GM12878 (cell line): ENCODE measurements around the gene MALT1. TPM values are rescaled to one million over a fixed set of nuclear protein-coding genes. Genes with fewer than 3 reads are reported as not detected.

ENCODE experiments used
- ATF7 ChIP-seq: fragments of 450-650 bp; IDR thresholded peaks from 2 replicates; pipeline ENCODE4 v1.6.1; 2016; ENCODE audit warnings: low read depth, mild to moderate bottlenecking
- CHD2 ChIP-seq: IDR thresholded peaks from 2 replicates; pipeline ENCODE4 v1.6.1; 2011; ENCODE audit warnings: low read depth, low read length, improper control_type of control experiment, borderline replicate concordance
- EP300 ChIP-seq, 2 experiments: fragments of 150-350 bp in 1 of 2; IDR thresholded peaks; 2 replicates each; pipeline ENCODE4 v1.6.1; 2011 to 2012; ENCODE audit warnings: low read depth in 2 of 2, low read length in 2 of 2, borderline replicate concordance in 1 of 2, improper control_type of control experiment in 1 of 2, inconsistent platforms in 1 of 2; ENCODE audit not compliant: control insufficient read depth in 1 of 2
- ETV6 ChIP-seq, 2 experiments: fragments of 450-650 bp in 1 of 2; IDR thresholded peaks in 1 of 2; conservative IDR thresholded peaks in 1 of 2; 2 replicates each; pipeline ENCODE4 v1.6.1; 2014; ENCODE audit warnings: antibody characterized with exemption in 1 of 2, borderline replicate concordance in 1 of 2, low read depth in 1 of 2, mild to moderate bottlenecking in 1 of 2, moderate library complexity in 1 of 2
- EZH2 ChIP-seq: IDR thresholded peaks from 2 replicates; pipeline ENCODE4 v1.6.1; 2012; ENCODE audit warnings: low read depth, mild to moderate bottlenecking, control low read depth, inconsistent platforms, low read length, borderline replicate concordance; ENCODE audit not compliant: control insufficient read depth
- HCFC1 ChIP-seq: fragments of 150-350 bp; IDR thresholded peaks from 2 replicates; pipeline ENCODE4 v1.6.1; 2014; ENCODE audit warnings: low read length
- HDAC6 ChIP-seq: fragments of 200-600 bp; sonication (generic); IDR thresholded peaks from one replicate; pipeline ENCODE4 v1.8.0; 2017; ENCODE audit warnings: antibody characterized with exemption; ENCODE audit not compliant: unreplicated experiment
- IKZF1 ChIP-seq: fragments of 450-650 bp; conservative IDR thresholded peaks from 2 replicates; pipeline ENCODE4 v1.6.1; 2017; ENCODE audit warnings: antibody characterized with exemption, mild to moderate bottlenecking
- KAT2A ChIP-seq: conservative IDR thresholded peaks from 2 replicates; pipeline ENCODE4 v1.6.1; 2011; ENCODE audit warnings: low read depth, low read length; ENCODE audit not compliant: control insufficient read depth
- MTA3 ChIP-seq: IDR thresholded peaks from 2 replicates; pipeline ENCODE4 v1.6.1; 2012; ENCODE audit warnings: low read length, inconsistent platforms, borderline replicate concordance
- NFYB ChIP-seq: IDR thresholded peaks from 2 replicates; pipeline ENCODE4 v1.6.1; 2011; ENCODE audit warnings: low read depth, mild to moderate bottlenecking, low read length, improper control_type of control experiment, moderate library complexity; ENCODE audit not compliant: insufficient read depth
- POLR2A ChIP-seq: IDR thresholded peaks from 2 replicates; pipeline ENCODE4 v1.6.1; 2011; ENCODE audit warnings: low read depth, mild to moderate bottlenecking, low read length
- POU2F2 ChIP-seq: IDR thresholded peaks from 3 replicates; pipeline ENCODE4 v1.6.1; 2011; ENCODE audit warnings: low read depth, mild to moderate bottlenecking, low read length, borderline replicate concordance
- RFX5 ChIP-seq: IDR thresholded peaks from 2 replicates; pipeline ENCODE4 v1.6.1; 2011; ENCODE audit warnings: low read depth, low read length, improper control_type of control experiment
- SMC3 ChIP-seq: IDR thresholded peaks from 2 replicates; pipeline ENCODE4 v1.6.1; 2011; ENCODE audit warnings: low read length, improper control_type of control experiment, borderline replicate concordance
- SRF ChIP-seq, 2 experiments: IDR thresholded peaks; 2 replicates each; pipeline ENCODE4 v1.6.1; 2011; ENCODE audit warnings: low read depth in 2 of 2, low read length in 2 of 2, mild to moderate bottlenecking in 1 of 2, moderate library complexity in 1 of 2
- STAT1 ChIP-seq: fragments of 450-650 bp; conservative IDR thresholded peaks from 2 replicates; pipeline ENCODE4 v1.6.1; 2014; ENCODE audit warnings: antibody characterized with exemption, mild to moderate bottlenecking
- TBL1XR1 ChIP-seq: IDR thresholded peaks from 2 replicates; pipeline ENCODE4 v1.6.1; 2012; ENCODE audit warnings: low read depth, low read length, improper control_type of control experiment
- TCF12 ChIP-seq: IDR thresholded peaks from 2 replicates; pipeline ENCODE4 v1.6.1; 2011; ENCODE audit warnings: low read depth, mild to moderate bottlenecking, low read length
- ZNF274 ChIP-seq: IDR thresholded peaks from one replicate; pipeline ENCODE4 v1.8.0; 2011; ENCODE audit not compliant: insufficient read length, insufficient read depth
- polyA plus RNA-seq, 11 experiments: library from polyadenylated mRNA; depleted of rRNA in 4 of 11; unstranded in 6 of 11; stranded (reverse) in 5 of 11; fragments of >200 nt; fragmentation: Nextera tagmentation in 4 of 11; fragmentation: Illumina TruSeq in 1 of 11; extraction: Ambion mirVana in 4 of 11; extraction: Trizol in 1 of 11; gene quantifications; 1 replicate in 1 of 11; 2 replicates in 10 of 11; pipeline versions ENCODE4 v1.2.1 to v1.2.3, GENCODE V29; 2011 to 2016; ENCODE audit warnings: inconsistent platforms in 2 of 11, missing spikeins in 2 of 11, low read depth in 1 of 11
- total RNA-seq, 4 experiments: library from RNA; depleted of rRNA in 3 of 4; stranded (reverse); fragments of >200 nt in 3 of 4; fragmentation: Illumina TruSeq in 1 of 4; extraction: Trizol in 1 of 4; gene quantifications; 2 replicates each; pipeline versions ENCODE4 v1.2.1 to v1.2.3, GENCODE V29; 2013 to 2021
- TF ChIP-seq, protein P1 (sequence below): fragments of 150-350 bp; IDR thresholded peaks from 2 replicates; pipeline ENCODE4 v1.6.1; 2016; ENCODE audit warnings: low read depth, low read length
- TF ChIP-seq, protein P2 (sequence below): fragments of 450-650 bp; IDR thresholded peaks from 2 replicates; pipeline ENCODE4 v1.6.1; 2017; ENCODE audit warnings: mild to moderate bottlenecking, low read depth, inconsistent platforms; ENCODE audit not compliant: poor library complexity, severe bottlenecking
- TF ChIP-seq, protein P3 (sequence below): IDR thresholded peaks from 2 replicates; pipeline ENCODE4 v1.6.1; 2012; ENCODE audit warnings: mild to moderate bottlenecking, low read depth, low read length

Gene MALT1
- total and polyA plus RNA-seq, 10 of the 15 experiments (the other 5 are each of a cell fraction or from before 2014, with no cell fraction given) = 17.6 to 126 (median 45.4) TPM

DNA sequence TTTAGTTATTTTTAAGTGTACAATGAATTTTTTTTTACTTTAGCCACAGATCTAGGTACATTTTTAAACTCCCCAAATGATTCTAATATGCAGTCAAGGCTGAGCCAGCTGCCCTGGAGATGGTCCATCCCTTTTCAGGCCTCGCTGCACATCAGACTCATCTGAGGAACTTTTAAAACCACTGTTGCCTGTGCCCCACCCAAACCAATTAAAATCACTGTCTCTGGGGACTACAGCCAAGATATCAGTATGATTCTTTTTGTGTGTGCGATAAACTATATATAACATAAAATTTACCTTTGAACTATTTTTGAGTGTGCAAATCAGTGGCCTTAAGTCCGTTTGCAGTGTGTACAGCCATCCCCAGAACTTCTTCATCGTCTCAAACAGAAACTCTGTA is 9.1 kb upstream of the MALT1 start (continued):
- TF ChIP-seq ATF7 = no peak
- TF ChIP-seq ETV6 (conservative IDR thresholded peaks at IDR 0.05 in 1 of 2, IDR thresholded peaks at IDR 0.05 in 1 of 2; ENCODE audit: borderline replicate concordance in 1 of 2, low read depth in 1 of 2) = peak in 1 of 2 experiments; percentile 70; a peak in 2 of 4 replicates
- TF ChIP-seq POLR2A = no peak
- TF ChIP-seq IKZF1 = peak; percentile 64
- no peak for TF ChIP-seq HCFC1
- TF ChIP-seq, protein P1, sequence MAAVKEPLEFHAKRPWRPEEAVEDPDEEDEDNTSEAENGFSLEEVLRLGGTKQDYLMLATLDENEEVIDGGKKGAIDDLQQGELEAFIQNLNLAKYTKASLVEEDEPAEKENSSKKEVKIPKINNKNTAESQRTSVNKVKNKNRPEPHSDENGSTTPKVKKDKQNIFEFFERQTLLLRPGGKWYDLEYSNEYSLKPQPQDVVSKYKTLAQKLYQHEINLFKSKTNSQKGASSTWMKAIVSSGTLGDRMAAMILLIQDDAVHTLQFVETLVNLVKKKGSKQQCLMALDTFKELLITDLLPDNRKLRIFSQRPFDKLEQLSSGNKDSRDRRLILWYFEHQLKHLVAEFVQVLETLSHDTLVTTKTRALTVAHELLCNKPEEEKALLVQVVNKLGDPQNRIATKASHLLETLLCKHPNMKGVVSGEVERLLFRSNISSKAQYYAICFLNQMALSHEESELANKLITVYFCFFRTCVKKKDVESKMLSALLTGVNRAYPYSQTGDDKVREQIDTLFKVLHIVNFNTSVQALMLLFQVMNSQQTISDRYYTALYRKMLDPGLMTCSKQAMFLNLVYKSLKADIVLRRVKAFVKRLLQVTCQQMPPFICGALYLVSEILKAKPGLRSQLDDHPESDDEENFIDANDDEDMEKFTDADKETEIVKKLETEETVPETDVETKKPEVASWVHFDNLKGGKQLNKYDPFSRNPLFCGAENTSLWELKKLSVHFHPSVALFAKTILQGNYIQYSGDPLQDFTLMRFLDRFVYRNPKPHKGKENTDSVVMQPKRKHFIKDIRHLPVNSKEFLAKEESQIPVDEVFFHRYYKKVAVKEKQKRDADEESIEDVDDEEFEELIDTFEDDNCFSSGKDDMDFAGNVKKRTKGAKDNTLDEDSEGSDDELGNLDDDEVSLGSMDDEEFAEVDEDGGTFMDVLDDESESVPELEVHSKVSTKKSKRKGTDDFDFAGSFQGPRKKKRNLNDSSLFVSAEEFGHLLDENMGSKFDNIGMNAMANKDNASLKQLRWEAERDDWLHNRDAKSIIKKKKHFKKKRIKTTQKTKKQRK = no peak
- no peak for TF ChIP-seq ZNF274
- no peak for TF ChIP-seq RFX5
- TF ChIP-seq SRF (IDR thresholded peaks at IDR 0.05; ENCODE audit: low read depth in 2 of 2, low read length in 2 of 2) = peak in 1 of 2 experiments; percentile 26; a peak in 1 of 4 replicates
- no peak for TF ChIP-seq HDAC6
- TF ChIP-seq NFYB = no peak
- peak; percentile 83 for TF ChIP-seq TCF12
- TF ChIP-seq STAT1 = no peak
- TF ChIP-seq POU2F2 = 0 out of 3 replicates have a peak, but pooled peaks have one; percentile 48
- TF ChIP-seq EP300 (IDR thresholded peaks at IDR 0.05; ENCODE audit: borderline replicate concordance in 1 of 2, control insufficient read depth in 1 of 2, low read depth in 2 of 2, low read length in 2 of 2) = peak in 1 of 2 experiments; percentile 64; a peak in 3 of 4 replicates
- TF ChIP-seq CHD2 = no peak
- TF ChIP-seq MTA3 = no peak; the same call in 1 of the 2 replicates
- TF ChIP-seq, protein P2, sequence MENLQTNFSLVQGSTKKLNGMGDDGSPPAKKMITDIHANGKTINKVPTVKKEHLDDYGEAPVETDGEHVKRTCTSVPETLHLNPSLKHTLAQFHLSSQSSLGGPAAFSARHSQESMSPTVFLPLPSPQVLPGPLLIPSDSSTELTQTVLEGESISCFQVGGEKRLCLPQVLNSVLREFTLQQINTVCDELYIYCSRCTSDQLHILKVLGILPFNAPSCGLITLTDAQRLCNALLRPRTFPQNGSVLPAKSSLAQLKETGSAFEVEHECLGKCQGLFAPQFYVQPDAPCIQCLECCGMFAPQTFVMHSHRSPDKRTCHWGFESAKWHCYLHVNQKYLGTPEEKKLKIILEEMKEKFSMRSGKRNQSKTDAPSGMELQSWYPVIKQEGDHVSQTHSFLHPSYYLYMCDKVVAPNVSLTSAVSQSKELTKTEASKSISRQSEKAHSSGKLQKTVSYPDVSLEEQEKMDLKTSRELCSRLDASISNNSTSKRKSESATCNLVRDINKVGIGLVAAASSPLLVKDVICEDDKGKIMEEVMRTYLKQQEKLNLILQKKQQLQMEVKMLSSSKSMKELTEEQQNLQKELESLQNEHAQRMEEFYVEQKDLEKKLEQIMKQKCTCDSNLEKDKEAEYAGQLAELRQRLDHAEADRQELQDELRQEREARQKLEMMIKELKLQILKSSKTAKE = no peak
- TF ChIP-seq, protein P3, sequence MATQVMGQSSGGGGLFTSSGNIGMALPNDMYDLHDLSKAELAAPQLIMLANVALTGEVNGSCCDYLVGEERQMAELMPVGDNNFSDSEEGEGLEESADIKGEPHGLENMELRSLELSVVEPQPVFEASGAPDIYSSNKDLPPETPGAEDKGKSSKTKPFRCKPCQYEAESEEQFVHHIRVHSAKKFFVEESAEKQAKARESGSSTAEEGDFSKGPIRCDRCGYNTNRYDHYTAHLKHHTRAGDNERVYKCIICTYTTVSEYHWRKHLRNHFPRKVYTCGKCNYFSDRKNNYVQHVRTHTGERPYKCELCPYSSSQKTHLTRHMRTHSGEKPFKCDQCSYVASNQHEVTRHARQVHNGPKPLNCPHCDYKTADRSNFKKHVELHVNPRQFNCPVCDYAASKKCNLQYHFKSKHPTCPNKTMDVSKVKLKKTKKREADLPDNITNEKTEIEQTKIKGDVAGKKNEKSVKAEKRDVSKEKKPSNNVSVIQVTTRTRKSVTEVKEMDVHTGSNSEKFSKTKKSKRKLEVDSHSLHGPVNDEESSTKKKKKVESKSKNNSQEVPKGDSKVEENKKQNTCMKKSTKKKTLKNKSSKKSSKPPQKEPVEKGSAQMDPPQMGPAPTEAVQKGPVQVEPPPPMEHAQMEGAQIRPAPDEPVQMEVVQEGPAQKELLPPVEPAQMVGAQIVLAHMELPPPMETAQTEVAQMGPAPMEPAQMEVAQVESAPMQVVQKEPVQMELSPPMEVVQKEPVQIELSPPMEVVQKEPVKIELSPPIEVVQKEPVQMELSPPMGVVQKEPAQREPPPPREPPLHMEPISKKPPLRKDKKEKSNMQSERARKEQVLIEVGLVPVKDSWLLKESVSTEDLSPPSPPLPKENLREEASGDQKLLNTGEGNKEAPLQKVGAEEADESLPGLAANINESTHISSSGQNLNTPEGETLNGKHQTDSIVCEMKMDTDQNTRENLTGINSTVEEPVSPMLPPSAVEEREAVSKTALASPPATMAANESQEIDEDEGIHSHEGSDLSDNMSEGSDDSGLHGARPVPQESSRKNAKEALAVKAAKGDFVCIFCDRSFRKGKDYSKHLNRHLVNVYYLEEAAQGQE = no peak
- TF ChIP-seq EZH2 = no peak
- TF ChIP-seq SMC3 = no peak
- no peak for TF ChIP-seq KAT2A
- TF ChIP-seq TBL1XR1 = peak; percentile 82
